HepG2 (cell line): Measurements from ENCODE around the gene SLC35D3. TPM values are rescaled to one million over a fixed set of nuclear protein-coding genes. Genes with fewer than 3 reads are reported as not detected.
"Not testable (repeated sequence)": the region's sequence is repeated elsewhere in the genome, so short reads cannot be mapped to it uniquely, and the experiment has no call there.

ENCODE experiments used
- ATAC-seq: fragments of 200-7000 bp; cut with Tn5 transposase; 3 replicates; pipeline ENCODE4 v1.9.1; 2020; ENCODE audit warnings: mild to moderate bottlenecking, moderate library complexity
- BruUV-seq: library from RNA; stranded (reverse); fragments of 400-500 nt; replicated peaks from 2 replicates; lab custom pipeline; 2021; lab: Mats Ljungman, UMichigan
- CTCF ChIA-PET: fragments of 300-600 bp; formaldehyde crosslinking; extraction: SDS; loops from one replicate; lab custom pipeline; 2021; ENCODE audit warnings: low total read pairs, inconsistent platforms, low intra/inter-chr PET ratio; lab: Yijun Ruan, JAX
- POLR2A ChIA-PET: fragments of 350-600 bp; sonication (Branson Sonifier 250); formaldehyde crosslinking; loops from one replicate; lab custom pipeline; 2020; ENCODE audit warnings: antibody characterized with exemption, inconsistent platforms; lab: Yijun Ruan, JAX
- DNase-seq: peaks from one replicate; pipeline ENCODE4 v3.0.0-alpha.2; 2015; ENCODE audit warnings: low spot score
- FAIRE-seq: peaks from 3 replicates; lab custom pipeline; 2011; peaks lifted over from hg19 to GRCh38; lab: Jason Lieb, UNC
- H2AFZ ChIP-seq: one replicate; pipeline ENCODE4 v1.6.1; 2011; ENCODE audit warnings: low read length, inconsistent platforms
- H3K27ac ChIP-seq: fragments of 300-600 bp; 3 replicates; pipeline ENCODE4 v1.8.0; 2011; ENCODE audit warnings: mixed run types, mild to moderate bottlenecking, mixed read lengths, low read length, inconsistent platforms; ENCODE audit not compliant: insufficient read depth; ENCODE audit errors: extremely low read length
- H3K27me3 ChIP-seq, 2 experiments: fragments of 200-600 bp in 1 of 2; 2 replicates in 1 of 2; 3 replicates in 1 of 2; pipeline versions ENCODE4 v1.6.0 to v1.8.0; 2011; ENCODE audit warnings: low read length in 2 of 2, mild to moderate bottlenecking in 2 of 2, moderate library complexity in 2 of 2, inconsistent platforms in 1 of 2; ENCODE audit not compliant: insufficient read depth in 2 of 2, control insufficient read depth in 1 of 2
- H3K36me3 ChIP-seq, 2 experiments: fragments of 200-600 bp in 1 of 2; replicated peaks in 1 of 2; 2 replicates in 1 of 2; 3 replicates in 1 of 2; pipeline versions ENCODE4 v1.5.1 to v1.8.0; 2011; ENCODE audit warnings: low read length in 2 of 2, inconsistent platforms in 1 of 2; ENCODE audit not compliant: insufficient read depth in 2 of 2, control insufficient read depth in 1 of 2
- H3K4me1 ChIP-seq: 2 replicates; pipeline ENCODE4 v1.5.1; 2012; ENCODE audit warnings: low read length, inconsistent platforms; ENCODE audit not compliant: insufficient read depth
- H3K4me2 ChIP-seq: 2 replicates; pipeline ENCODE4 v1.6.0; 2011; ENCODE audit warnings: low read depth, low read length, inconsistent platforms
- H3K4me3 ChIP-seq, 3 experiments: fragments of 200-600 bp in 1 of 3; sonication (generic), shearing (Covaris generic) in 1 of 3; replicated peaks in 1 of 3; 2 replicates each; pipeline ENCODE4 v1.5.1; 2011 to 2016; ENCODE audit warnings: low read length in 3 of 3, inconsistent platforms in 2 of 3, low read depth in 2 of 3, mild to moderate bottlenecking in 2 of 3, control low read depth in 1 of 3, mixed read lengths in 1 of 3; ENCODE audit not compliant: insufficient read depth in 1 of 3
- H3K79me2 ChIP-seq: one replicate; pipeline ENCODE4 v1.6.1; 2011; ENCODE audit warnings: low read length, inconsistent platforms; ENCODE audit not compliant: insufficient read depth
- H3K9ac ChIP-seq: 2 replicates; pipeline ENCODE4 v1.6.0; 2011; ENCODE audit warnings: mild to moderate bottlenecking, low read depth, low read length, inconsistent platforms; ENCODE audit not compliant: insufficient read depth
- H3K9me3 ChIP-seq: 2 replicates; pipeline ENCODE4 v1.5.1; 2012; ENCODE audit warnings: mild to moderate bottlenecking, low read length
- H4K20me1 ChIP-seq: 2 replicates; pipeline ENCODE4 v1.6.0; 2011; ENCODE audit warnings: inconsistent platforms, mild to moderate bottlenecking, low read length, moderate library complexity; ENCODE audit not compliant: insufficient read depth
- ARHGAP35 ChIP-seq: sonication (generic); formaldehyde crosslinking; IDR thresholded peaks from 2 replicates; pipeline ENCODE4 v1.9.0; 2022; ENCODE audit warnings: mild to moderate bottlenecking, inconsistent platforms, moderate library complexity, missing genetic modification reagents, borderline replicate concordance
- ATF6 ChIP-seq: sonication (generic); formaldehyde crosslinking; conservative IDR thresholded peaks from 2 replicates; pipeline ENCODE4 v1.4.0; 2020; ENCODE audit warnings: missing genetic modification reagents
- KLF15 ChIP-seq: sonication (generic); formaldehyde crosslinking; IDR thresholded peaks from 2 replicates; pipeline ENCODE4 v1.8.1; 2023; ENCODE audit warnings: borderline replicate concordance, mild to moderate bottlenecking, inconsistent platforms, missing genetic modification reagents, mixed read lengths
- MAFF ChIP-seq: IDR thresholded peaks from 2 replicates; pipeline ENCODE4 v1.6.1; 2011; ENCODE audit warnings: low read depth, low read length, improper control_type of control experiment
- MAFK ChIP-seq, 2 experiments: IDR thresholded peaks in 1 of 2; conservative IDR thresholded peaks in 1 of 2; 2 replicates each; pipeline ENCODE4 v1.6.1; 2011; ENCODE audit warnings: improper control_type of control experiment in 2 of 2, low read length in 2 of 2
- MED13 ChIP-seq: sonication (generic); formaldehyde crosslinking; IDR thresholded peaks from 2 replicates; pipeline ENCODE4 v1.5.0; 2020; ENCODE audit warnings: missing genetic modification reagents
- ZBTB39 ChIP-seq: sonication (generic); formaldehyde crosslinking; IDR thresholded peaks from 2 replicates; pipeline ENCODE4 v1.5.0; 2020; ENCODE audit warnings: missing genetic modification reagents
- ZNF552 ChIP-seq: sonication (generic); formaldehyde crosslinking; IDR thresholded peaks from 2 replicates; pipeline ENCODE4 v1.9.0; 2022; ENCODE audit warnings: missing genetic modification reagents, mild to moderate bottlenecking, borderline replicate concordance
- WGBS: methylation state at CpG from one replicate; pipeline ENCODE4 v1.1.6; 2017; ENCODE audit warnings: low lambda C conversion rate; 5-methylcytosine and 5-hydroxymethylcytosine counted together
- in situ Hi-C: cut with HindIII; loops from 2 replicates; pipeline ENCODE4 v1.10.0; 2017; ENCODE audit warnings: low pct_unique_long_range_greater_than_20kb; ENCODE audit not compliant: extremely low pct_ligation_motif_present
- intact Hi-C: fragments of 100-400 bp; cut with micrococcal nuclease; formaldehyde crosslinking; loops from one replicate; pipeline ENCODE4 v1.10.0; 2022; ENCODE audit not compliant: unreplicated experiment
- polyA plus RNA-seq, 8 experiments: library from polyadenylated mRNA; depleted of rRNA in 3 of 8; stranded (reverse) in 7 of 8; unstranded in 1 of 8; fragments of >200 nt; fragmentation: Illumina TruSeq in 4 of 8; extraction: Trizol in 4 of 8; gene quantifications; 2 replicates each; pipeline versions ENCODE4 v1.2.1 to v1.2.3, GENCODE V29; 2011 to 2016; ENCODE audit warnings: low read depth in 4 of 8, missing spikeins in 1 of 8, mixed read lengths in 1 of 8; ENCODE audit not compliant: insufficient read depth in 1 of 8
- total RNA-seq, 5 experiments: library from RNA; depleted of rRNA; stranded (reverse); fragments of >200 nt; fragmentation: Illumina TruSeq; extraction: Trizol; gene quantifications; 2 replicates each; pipeline ENCODE4 v1.2.3, GENCODE V29; 2016; ENCODE audit warnings: low read depth in 1 of 5

SLC35D3 gene
- total and polyA plus RNA-seq, 2 of the 13 experiments (the other 11 are each of a cell fraction or from before 2014, with no cell fraction given) = not detected

- TF ChIP-seq ZBTB39 (CRISPR knock-in tag) (no peak), ARHGAP35 (CRISPR knock-in tag) (no peak), MED13 (CRISPR knock-in tag) (no peak), KLF15 (no peak)
- TF ChIP-seq, all 625 proteins: peak for 0
Measured at GRCh38 chr6:136897071-136897470, 25.0 kb upstream of the SLC35D3 start (continued).

- intact Hi-C loops = no loop called here
- peaks cover 0 to 12% of the 10 kb centered on the region in 2 experiments; a peak in 1 of 5 replicates for H3K27me3 ChIP-seq
- POLR2A ChIA-PET = no interaction called here
- no TSS peak for BruUV-seq
- H2AFZ ChIP-seq = no peak overlapping the region
- H3K9ac ChIP-seq = no peak overlapping the region
- H3K4me3 ChIP-seq = no peak overlapping the region
- H3K27ac ChIP-seq = no peak overlapping the region
- DNase-seq (no peak), ATAC-seq (no peak), FAIRE-seq (no peak)
- H3K79me2 ChIP-seq = no peaks in the 10 kb centered on the region
- H3K4me2 ChIP-seq = no peak overlapping the region
- in situ Hi-C loops = loop anchor here (25.0 kb wide), 1 partner anchor 264 kb away; no protein-coding TSS in a partner anchor
- CTCF ChIA-PET = no interaction called here
- no peaks in the 10 kb centered on the region for H4K20me1 ChIP-seq
- H3K9me3 ChIP-seq = no peaks in the 10 kb centered on the region
- TF ChIP-seq MAFK (conservative IDR thresholded peaks at IDR 0.05 in 1 of 2, IDR thresholded peaks at IDR 0.05 in 1 of 2; ENCODE audit: low read length in 2 of 2) (peak; percentile 58 to 75; a peak in 3 of 4 replicates), MAFF (peak; percentile 63), ATF6 (CRISPR knock-in tag) (no peak), ZNF552 (CRISPR knock-in tag) (no peak)
- no peaks in the 10 kb centered on the region for H3K36me3 ChIP-seq
- WGBS = 42% methylated on average over 5 of the region's 5 CpGs
- H3K4me1 ChIP-seq = no peaks in the 10 kb centered on the region
Measured at GRCh38 chr6:136901212-136901784, 20.8 kb upstream of the SLC35D3 start.

GRCh38 chr6:136904477-136904876, 17.6 kb upstream of the SLC35D3 start:
- H3K4me1 ChIP-seq, H3K27ac ChIP-seq, BruUV-seq, H3K4me3 ChIP-seq, DNase-seq, ATAC-seq, H3K4me2 ChIP-seq, H3K9me3 ChIP-seq, H3K9ac ChIP-seq, H4K20me1 ChIP-seq, CTCF ChIA-PET, H2AFZ ChIP-seq, FAIRE-seq, intact Hi-C loops, H3K79me2 ChIP-seq, POLR2A ChIA-PET, H3K36me3 ChIP-seq: not testable (repeated sequence)
- H3K27me3 ChIP-seq = peaks cover 0 to 12% of the 10 kb centered on the region in 2 experiments; a peak in 1 of 5 replicates
- in situ Hi-C loops = loop anchor here (25.0 kb wide), 1 partner anchor 267 kb away; no protein-coding TSS in a partner anchor
- 24% methylated on average over 3 of the region's 3 CpGs for WGBS
